ENCODE data around the gene FAM13C. TPM values are rescaled to one million over a fixed set of nuclear protein-coding genes. Genes with fewer than 3 reads are reported as not detected.
"Not testable (repeated sequence)": the region's sequence is repeated elsewhere in the genome, so short reads cannot be mapped to it uniquely, and the experiment has no call there.

The FAM13C gene
- not detected in 2 replicates for total RNA-seq (2014; rRNA removed; shearing (Covaris generic))

GRCh38 chr10:59362144-59362958 lies at the start of gene FAM13C:
FAM13C (minus strand) TSS chr10:59362549; CDS start chr10:59362460, 89 bp downstream.
- DNase-seq (ENCODE audit: low spot score), result no peak

- no peak for DNase-seq (ENCODE audit: low spot score)
These were observed 42.9 kb upstream of the FAM13C start for GRCh38 chr10:59405235-59405634.

GRCh38 chr10:59400214-59400613 lies 37.9 kb upstream of the FAM13C start:
- DNase-seq (ENCODE audit: low spot score), result no peak

GRCh38 chr10:59399329-59399728 lies 37.0 kb upstream of the FAM13C start:
- DNase-seq (ENCODE audit: low spot score), result not testable (repeated sequence)

GRCh38 chr10:59397961-59398360 lies 35.6 kb upstream of the FAM13C start:
- no peak for DNase-seq (ENCODE audit: low spot score)

- DNase-seq (ENCODE audit: low spot score), result no peak
These were observed 33.6 kb upstream of the FAM13C start for GRCh38 chr10:59395984-59396383.

- no peak for DNase-seq (ENCODE audit: low spot score)
These were observed 31.0 kb upstream of the FAM13C start for GRCh38 chr10:59393349-59393748.

- DNase-seq (ENCODE audit: low spot score), result no peak
These were observed 28.7 kb upstream of the FAM13C start for GRCh38 chr10:59391060-59391459.

GRCh38 chr10:59388671-59388976 lies 26.3 kb upstream of the FAM13C start:
- DNase-seq (ENCODE audit: low spot score), result peak; percentile 14

GRCh38 chr10:59387951-59388670 lies 25.8 kb upstream of the FAM13C start:
- no peak for DNase-seq (ENCODE audit: low spot score)

GRCh38 chr10:59384761-59385160 lies 22.4 kb upstream of the FAM13C start:
- DNase-seq (ENCODE audit: low spot score), result no peak

- DNase-seq (ENCODE audit: low spot score), result no peak
These were observed 21.6 kb upstream of the FAM13C start for GRCh38 chr10:59383908-59384307.

GRCh38 chr10:59383436-59383835 lies 21.1 kb upstream of the FAM13C start:
- DNase-seq (ENCODE audit: low spot score), result no peak

- DNase-seq (ENCODE audit: low spot score), result no peak
These were observed 20.5 kb upstream of the FAM13C start for GRCh38 chr10:59382831-59383295.

GRCh38 chr10:59381687-59382086 lies 19.3 kb upstream of the FAM13C start:
- DNase-seq (ENCODE audit: low spot score), result no peak

- no peak for DNase-seq (ENCODE audit: low spot score)
These were observed 14.5 kb upstream of the FAM13C start for GRCh38 chr10:59376846-59377245.

GRCh38 chr10:59375990-59376389 lies 13.6 kb upstream of the FAM13C start:
- DNase-seq (ENCODE audit: low spot score), result no peak

- DNase-seq (ENCODE audit: low spot score), result no peak
These were observed 12.6 kb upstream of the FAM13C start for GRCh38 chr10:59374916-59375315.

GRCh38 chr10:59373071-59373470 lies 10.7 kb upstream of the FAM13C start:
- DNase-seq (ENCODE audit: low spot score), result no peak

- no peak for DNase-seq (ENCODE audit: low spot score)
These were observed 10.2 kb upstream of the FAM13C start for GRCh38 chr10:59372543-59372942.

- DNase-seq (ENCODE audit: low spot score), result no peak
These were observed 3.9 kb upstream of the FAM13C start for GRCh38 chr10:59366290-59366689.

- no peak for DNase-seq (ENCODE audit: low spot score)
These were observed 1.2 kb upstream of the FAM13C start for GRCh38 chr10:59363446-59363958.

- peak; percentile 4 for DNase-seq (ENCODE audit: low spot score)
These were observed 621 bp upstream of the FAM13C start for GRCh38 chr10:59362959-59363381.

All from HT-29 (cell line).